ENCODE measurements around the gene DDX39A.

DDX39A gene

DNA sequence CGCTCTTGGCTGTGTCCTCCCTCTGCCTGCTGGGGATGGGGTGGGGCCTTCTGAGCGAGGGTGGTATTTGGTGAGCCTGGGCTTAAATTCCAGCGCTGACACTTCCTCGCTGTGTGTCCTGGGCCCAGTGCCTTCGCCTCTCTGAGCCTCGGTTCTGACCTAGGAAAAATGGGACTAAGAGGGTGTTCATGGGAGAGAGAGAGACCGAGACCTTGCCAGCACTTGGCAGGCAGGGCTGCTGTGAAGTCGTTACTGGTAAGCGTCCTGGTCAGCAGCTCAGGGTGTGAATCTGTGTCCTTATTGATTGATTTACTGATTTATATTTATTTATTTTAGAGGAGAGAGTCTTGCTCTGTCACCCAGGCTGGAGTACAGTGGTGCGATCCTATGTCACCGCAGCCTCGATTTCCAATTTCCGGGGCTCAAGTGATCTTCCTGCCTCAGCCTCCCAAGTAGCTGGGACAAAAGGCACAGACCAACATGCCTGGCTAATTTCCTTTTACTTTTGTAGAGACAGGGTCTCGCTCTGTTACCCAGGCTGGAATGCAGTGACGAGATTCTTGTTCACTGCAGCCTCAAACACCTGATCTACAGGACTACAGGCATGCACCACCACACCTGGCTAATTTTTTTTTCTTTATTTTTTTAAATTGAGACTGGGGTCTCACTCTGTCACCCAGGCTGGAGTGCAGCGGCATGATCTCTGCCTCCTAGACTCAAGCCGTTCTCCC, 16.3 kb upstream of the DDX39A start:
- no peak for DNase-seq
- intact Hi-C loops (cut with DNase I) = no loop called here

DNA sequence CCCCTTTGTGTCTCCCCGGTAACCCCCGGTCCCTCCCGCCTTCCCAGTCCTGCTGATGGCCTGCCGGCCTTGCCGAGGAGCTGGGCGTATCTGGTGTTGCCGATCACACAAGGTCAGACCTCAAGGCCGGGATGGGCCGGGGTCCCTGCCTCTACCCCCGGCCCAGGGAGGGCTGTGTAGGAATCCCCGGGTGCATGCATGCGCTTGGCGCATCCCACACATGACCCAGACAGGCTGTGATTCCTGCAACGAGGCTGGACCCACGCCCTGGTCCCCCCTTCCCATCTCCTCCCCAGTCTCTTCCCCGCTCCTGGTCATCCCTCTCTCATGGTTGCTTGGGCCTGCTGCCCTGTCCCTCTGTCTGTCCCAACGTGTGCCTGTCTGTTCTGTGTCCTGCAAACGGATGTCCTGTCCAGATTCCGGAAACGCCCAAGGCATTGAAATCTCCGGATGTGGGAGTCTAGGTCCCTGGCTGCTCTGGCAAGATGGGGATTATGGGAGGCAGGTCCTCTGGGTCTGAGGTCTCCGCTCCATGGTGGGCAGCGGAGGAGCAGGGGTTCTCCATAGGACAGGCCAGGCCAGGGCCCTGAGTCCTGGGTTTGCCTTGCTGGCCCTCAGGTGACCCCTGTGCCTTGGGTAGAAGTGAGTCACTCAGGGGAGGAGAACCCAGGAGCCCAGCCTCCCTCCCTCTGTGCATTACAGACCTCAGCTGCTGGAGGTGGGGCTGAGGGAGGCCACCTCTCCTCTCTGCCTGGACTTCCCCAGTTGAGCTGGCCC, 15.6 kb upstream of the DDX39A start:
- peak in 3 of 42 donors; percentile 29 to 47 (median 46) for DNase-seq

DNA sequence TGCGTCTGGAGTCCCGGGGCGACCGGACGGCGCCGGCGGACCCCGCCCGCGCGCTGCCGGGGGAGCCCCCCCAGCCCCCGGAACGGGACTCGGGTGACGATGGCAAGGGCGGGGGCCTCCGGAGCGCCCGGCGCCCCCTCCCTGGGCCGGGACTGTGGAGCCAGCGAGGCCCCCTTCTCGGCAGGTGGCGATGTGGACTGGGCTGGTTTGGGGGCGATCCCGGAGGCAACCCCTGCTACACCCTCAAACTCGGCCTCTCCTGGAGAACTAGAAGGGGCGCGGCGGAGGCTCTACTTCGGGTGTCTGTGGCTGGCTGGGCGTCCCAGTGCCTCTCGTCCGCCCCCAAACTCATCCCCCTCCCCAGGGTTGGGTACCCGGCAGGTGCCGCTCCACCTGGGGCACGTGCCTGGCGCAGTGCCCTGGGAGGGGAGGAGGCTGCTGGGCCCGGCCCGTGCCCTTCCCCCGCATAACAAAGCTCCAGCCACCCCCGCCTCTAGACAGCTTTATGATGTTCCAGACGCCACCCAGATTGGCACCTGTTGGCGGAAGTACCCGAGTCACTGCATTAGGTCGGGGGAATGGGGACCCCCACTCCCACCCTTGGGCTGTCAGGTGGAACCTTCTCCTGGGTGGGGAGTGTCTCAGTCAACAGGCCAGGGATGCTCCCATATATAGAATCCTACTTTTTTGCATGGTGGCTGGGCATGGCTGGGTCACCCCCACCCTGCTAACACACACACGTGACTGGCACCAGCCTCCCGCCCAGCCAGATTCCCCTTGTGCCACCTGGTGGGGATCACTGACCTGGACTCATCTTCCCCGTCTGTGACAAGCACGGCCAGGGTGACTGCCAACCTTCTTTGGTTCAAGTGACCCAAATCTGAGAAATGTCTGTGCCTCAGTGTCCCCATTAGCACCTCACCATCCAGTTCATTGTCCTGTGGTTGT, 14.7 kb upstream of the DDX39A start:
- intact Hi-C loops (cut with DNase I) = no loop called here
- peak in 32 of 42 donors; percentile 18 to 66 (median 42) for DNase-seq

More for the DNA sequence above, 15.6 kb upstream of the DDX39A start:
- intact Hi-C loops (cut with DNase I) = no loop called here

DNA sequence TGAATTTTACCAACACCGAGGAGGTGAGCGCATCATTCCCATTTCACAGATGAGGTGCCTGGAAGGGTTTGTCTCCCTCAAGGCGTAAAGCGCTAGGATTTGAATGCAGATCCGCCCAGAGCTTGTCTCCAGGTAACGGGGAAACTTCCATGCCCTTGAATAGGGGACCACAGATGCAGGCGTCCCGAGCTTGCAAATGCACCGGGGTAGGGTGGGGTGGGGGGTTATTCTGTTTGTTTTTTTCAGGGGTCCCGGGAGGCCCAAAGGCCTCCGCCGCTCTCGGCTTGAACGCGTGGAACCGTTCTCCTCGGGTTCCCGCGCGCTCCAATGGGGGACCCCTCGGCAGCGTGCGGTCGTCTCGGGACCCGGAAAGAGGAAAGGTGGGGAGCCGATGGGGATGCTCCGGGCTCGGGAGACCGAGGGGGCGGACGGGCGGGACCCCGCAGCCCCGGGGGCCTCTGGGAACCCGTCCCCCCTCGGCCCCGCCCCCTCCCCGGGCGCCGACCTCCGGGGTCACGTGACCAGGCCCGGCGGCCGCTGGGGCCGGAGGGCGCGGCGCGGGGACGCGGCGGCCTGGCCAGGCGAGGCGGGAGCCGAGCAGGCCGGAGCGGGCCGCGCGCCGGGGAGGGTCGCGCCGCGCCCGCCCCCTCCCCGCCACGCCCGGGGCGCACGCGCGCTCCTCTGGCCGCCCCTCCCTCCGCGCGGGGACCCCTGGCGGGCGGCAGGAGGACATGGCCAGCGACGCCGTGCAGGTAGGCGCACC, 13.8 kb upstream of the DDX39A start, which contains the start of gene PKN1:
Gene PKN1, plus strand, starts transcription at position 516 of the 763 bp plus-strand sequence. Its CDS starts 216 bp downstream, at position 732.
- DNase-seq = peak in 39 of 42 donors; percentile 11 to 86 (median 68)
- intact Hi-C loops (cut with DNase I) = no loop called here

DNA sequence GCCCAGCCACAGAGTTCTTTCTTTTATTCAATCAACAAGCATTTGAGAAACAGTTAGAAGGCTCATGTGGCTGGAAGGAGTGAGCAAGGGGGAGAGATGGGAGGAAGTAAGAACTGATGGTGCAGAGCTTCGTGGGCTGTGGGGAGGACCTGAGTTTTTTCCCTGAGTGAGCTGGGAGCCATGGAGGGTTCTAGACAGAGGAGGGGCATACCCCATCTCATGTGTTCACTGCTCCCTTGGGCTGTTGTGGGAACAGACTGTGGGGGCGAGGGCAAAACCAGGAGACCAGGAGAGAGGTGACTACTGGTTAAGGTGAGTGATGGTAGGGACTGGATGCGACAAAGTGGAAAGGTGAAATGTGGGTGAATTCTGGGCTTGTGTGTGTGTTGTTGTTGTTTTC, 11.6 kb upstream of the DDX39A start:
- intact Hi-C loops (cut with DNase I) = no loop called here
- no peak for DNase-seq

DNA sequence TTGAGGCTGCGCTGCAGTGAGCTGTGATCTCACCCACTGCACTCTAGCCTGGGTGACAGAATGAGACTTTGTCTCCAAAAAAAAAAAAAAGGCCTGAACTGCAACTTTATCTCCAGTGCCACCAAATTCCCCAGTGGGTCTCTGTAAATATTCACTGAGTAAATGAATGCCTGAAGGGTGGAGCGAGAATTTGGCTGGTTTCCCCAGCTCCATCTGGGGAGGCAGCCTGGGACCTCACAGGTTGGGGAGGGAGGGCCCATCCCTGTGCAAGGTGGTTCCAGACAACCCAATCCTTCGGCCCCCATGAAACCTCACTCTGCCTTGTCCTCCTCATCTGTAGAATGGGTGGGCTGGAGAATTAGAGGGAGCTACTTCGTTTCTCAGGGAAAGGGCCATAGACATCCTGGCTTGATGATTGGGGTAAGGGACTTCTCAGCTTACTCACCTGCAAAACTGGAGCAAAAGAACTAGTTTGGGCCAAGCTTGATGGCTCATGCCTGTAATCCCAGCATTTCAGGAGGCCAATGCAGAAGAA, 9.8 kb upstream of the DDX39A start:
- intact Hi-C loops (cut with DNase I) = no loop called here
- DNase-seq = no peak

DNA sequence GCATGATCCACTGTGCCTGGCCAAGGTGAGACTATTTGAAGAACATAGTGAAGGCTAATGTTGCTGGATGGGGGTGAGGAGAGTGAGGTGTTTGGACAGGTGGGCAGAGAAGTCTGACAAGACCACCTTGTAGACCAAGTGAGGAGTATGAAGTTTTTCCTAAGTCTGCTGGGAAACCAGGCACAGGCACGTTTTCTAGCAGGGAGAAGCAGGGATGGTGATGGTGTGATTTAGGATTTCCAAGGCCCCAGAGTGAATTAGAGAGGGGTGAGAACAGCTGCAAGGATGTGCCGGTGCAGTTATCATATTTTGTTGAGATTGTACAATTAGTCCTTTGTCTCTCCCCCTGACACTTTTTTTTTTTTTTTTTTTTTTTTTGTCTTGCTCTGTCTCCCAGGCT, 8.3 kb upstream of the DDX39A start:
- DNase-seq = no peak
- intact Hi-C loops (cut with DNase I) = no loop called here

DNA sequence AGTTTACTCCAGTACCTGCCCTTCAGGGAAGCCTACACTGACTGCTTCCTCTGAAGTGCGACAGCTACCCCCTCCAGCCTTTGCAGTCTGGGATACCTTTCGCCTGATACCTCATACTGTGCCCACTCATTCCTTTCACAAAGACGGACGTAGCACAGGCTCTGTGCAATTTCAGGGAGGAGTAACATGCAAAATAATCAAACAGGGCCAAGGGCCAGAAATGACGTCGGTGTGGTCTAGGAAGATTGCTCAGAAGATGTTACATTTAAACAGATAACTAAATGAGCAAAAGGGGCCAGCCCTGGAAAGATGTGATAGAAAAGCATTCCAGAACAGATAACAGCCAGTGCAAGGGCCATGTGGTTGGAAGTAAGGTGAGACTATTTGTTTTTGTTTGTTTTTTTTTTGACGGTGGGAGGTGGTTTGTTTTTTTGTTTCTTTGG, 6.6 kb upstream of the DDX39A start:
- no peak for DNase-seq
- intact Hi-C loops (cut with DNase I) = no loop called here

DNA sequence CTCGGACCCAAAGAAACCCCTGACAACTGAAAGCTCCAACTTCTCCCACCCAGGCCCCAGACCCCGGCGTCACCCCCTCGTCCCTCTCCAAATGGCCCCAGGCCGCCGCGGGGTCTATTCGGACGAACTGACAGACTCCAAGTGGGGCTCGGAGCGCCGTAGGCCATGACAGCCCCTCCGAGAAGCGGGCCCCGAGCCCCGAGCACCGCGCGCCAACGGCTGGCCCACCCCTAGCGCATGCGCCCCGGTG, 360 bp downstream of the DDX39A start:
- peak in 15 of 42 donors; percentile 72 to 87 (median 82) for DNase-seq
- intact Hi-C loops (cut with DNase I) = no loop called here

DNA sequence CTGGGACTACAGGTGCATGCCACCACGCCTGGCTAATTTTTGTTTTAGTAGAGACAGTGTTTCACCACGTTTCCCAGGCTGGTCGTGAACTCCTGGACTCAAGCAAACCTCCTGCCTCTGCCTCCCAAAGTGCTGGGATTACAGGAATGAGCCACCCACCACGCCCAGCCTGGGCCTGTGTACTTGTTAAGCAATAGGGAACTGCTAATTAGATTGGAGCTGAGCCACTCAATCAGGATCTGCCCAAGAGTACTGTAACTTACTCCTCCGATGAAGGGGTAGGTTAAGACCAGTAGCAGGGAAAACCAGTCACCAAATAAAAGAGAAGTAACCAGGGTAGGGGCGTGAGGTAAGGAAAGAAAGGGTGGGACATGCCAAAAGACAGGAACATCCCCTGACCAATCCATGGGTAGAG, 2.3 kb downstream of the DDX39A start:
- DNase-seq = no peak
- intact Hi-C loops (cut with DNase I) = no loop called here

DNA sequence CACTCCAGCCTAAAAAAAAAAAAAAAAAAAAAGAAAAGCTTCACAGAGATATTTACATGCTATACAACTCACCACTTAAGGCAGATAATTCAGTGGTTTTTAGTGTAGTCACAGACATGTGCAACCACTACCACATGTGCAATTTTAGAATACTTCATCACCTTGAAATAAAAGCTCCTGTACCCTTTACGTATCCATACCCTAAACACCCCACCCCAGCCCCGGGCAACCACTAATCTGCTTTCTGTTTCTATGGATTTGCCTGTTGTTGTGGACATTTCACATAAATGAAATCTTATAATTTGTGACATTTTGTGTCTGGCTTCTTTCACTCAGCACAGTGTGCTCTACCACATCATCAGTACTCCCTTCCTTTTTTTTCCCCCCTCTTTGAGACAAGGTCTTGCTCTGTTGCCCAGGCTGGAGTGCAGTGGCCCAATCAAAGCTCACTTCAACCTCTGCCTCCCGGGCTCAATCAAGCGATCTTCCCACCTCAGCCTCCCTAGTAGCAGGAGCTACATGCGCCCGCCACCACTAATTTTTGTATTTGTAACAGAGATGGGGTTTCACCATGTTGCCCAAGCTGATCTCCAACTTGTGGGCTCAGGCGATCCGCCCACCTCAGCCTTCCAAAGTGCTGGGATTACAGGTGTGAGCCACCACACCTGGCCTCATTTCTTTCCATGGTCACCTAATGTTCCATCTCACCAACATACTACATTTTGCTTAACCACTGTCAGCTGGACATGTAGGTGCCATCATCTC, 4.0 kb downstream of the DDX39A start:
- DNase-seq = no peak
- intact Hi-C loops (cut with DNase I) = no loop called here

DNA sequence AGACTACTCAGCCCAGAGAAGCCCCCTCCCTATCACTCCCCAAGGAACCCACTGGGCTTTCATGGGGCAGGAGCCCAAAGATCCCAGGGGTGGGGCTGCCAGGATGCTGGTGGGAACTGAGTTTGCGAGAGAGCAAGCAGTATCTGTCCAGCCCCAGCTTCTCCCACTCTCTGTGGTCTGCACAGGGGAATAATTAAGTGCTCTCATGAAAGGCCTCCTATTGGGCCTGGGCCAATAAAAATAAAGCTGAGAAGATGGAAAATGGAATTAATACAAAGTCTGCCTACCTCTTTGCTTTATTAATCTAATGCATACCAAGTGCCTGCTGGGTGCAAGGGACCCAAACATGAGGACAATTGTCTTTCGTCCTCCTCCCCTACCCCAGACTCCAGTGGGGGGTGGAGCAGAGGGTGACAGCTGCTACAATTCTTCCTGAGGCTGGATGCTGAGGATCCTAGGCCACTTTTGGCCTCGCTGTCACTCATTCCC, 5.4 kb downstream of the DDX39A start:
- intact Hi-C loops (cut with DNase I) = no loop called here
- no peak for DNase-seq

DNA sequence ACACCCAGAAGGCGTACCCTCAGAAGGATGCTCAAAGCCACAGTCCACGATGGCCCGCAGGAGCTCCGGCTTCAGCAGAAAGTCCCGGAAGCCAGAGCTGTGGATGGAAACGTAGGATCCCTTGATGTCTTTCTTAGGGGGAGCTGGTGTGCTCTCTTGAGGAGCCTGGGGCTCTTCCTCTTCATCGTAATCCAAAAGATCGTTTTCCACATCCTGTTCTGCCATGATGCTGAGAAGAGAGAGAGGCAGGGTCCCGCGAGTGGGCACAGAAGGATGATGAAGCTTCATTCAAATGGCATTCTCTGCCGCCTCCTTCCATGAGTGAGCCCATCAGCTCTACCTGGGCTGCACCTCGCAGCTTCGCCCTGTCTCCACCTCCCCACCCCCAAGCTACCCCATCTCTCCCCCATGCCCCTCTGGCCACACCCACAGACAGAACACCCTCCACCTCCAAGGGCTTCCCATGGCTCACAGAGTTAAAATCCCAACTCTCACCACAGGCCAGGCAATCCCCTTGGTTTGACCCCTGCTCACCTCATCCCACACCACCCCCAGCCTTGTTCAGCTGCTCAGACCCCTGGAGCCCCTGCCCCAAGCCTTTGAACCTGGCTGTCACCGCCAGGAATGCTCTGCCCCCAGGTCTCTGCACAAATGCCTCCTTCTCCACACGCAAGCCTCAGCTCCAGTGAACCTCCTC, 6.0 kb downstream of the DDX39A start:
- intact Hi-C loops (cut with DNase I) = no loop called here
- DNase-seq = no peak

DNA sequence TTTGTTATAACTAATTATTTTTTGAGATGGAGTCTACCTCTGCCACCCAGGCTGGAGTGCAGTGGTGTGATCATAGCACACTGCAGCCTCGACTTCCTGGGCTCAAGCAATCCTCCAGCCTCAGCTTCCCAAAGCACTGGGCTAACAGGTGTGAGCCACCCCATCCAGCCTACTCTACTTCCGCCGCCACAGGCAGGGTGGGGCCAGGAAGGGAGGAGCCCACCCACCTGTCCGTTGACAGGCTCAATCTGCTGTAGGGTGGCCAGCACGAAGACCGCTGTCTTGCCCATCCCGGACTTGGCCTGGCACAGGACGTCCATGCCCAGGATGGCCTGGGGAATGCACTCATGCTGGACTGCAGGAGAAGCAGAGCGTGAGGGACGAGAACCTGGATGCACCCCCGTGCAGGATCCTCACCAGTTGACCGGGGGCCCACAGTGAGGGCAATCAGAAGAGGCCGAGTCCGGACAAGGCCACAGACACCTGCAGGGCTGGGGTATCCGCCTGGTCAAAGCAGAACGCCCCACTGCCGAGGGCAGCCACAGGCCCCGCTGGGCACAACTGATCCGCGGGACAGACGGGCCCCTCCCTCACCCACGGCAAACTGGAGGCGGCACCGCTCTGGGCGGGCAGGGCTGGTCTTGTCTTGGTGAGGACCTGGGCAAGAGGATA, 6.7 kb downstream of the DDX39A start:
- intact Hi-C loops (cut with DNase I) = no loop called here

DNA sequence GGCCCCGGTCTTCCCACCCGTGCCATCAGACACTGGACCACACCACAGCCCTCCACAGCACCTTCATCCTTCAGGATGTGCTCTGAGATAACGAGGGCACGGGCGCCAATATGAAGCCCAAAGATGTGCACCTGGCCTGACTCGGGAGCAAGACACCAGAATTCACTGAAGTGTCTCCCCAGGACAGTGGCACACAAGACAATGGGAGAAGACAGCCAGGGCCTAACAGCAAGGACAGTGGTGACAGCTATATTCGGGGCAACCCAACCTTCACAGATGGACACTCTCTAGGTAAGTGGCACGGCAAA, 7.2 kb downstream of the DDX39A start:
- intact Hi-C loops (cut with DNase I) = no loop called here

More for the DNA sequence above, 6.7 kb downstream of the DDX39A start:
- no peak for DNase-seq

DNA sequence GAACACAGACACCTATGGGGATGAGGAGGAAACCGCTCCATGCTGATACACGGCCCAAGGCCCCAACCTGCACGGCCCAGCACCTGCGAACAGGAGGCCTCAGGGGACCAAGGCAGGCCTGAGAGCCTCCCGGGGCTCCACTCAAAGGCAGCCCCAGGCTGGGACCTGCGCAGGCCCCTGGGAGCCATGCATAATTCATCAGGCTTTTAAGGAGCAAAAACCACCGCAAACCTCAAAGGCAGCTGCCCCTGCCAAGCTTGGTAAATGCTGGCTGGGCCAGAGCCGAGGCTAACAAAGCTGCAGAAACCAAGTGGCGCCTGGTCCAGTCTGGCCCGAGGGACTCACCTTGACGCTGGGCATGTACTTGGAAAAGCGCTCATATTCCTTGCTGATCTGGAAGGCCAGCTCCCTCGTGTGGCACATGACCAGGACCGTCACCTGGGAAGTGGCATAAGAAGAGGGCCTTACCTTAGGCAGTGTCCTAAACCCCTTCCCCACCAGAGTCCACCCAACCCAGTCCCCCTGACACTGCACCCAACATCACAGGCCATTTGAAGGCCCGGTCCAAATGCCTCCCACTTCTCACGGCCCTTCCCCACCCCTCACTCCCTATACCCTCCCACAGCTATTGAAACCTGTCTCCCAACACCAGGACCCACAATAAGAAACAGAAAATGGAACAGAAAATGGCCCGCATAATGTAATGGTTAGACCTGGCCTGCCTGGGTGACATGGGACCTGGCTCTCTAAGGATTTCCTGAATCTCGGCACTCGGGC, 7.8 kb downstream of the DDX39A start:
- intact Hi-C loops (cut with DNase I) = no loop called here
- DNase-seq = no peak

More for the DNA sequence above, 7.2 kb downstream of the DDX39A start:
- no peak for DNase-seq
